GM19351 (cell line): ENCODE data around the gene MRGPRX2.

ENCODE experiments used
- ATAC-seq: cut with Tn5 transposase; IDR thresholded peaks from one replicate; pipeline ENCODE4 v1.9.1; 2021; ENCODE audit warnings: mild to moderate bottlenecking, moderate library complexity; ENCODE audit not compliant: unreplicated experiment

MRGPRX2 gene

DNA sequence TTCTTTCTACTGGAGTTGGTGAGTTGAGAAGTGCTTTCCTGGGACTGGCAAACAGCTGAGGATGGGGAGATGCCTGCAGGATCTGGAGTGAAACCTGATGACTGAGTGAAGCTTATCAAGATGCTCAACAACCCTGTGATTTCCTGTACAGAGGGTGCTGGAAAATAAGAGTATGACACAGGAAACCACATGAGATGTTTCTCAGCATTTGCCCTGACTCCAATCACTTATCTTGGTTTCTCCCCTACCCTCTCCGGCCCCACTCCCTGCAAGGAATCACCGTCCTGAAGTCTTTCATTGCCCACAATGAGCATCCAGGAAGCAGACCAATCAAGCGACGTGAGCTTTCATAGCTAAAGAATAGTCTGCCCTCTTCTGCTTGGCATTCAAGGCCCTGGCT, at the start of gene MRGPRX2:
MRGPRX2 (minus strand) TSS at position 89 of the 400 bp plus-strand sequence. CDS start 4,315 bp downstream, outside the sequence.
- ATAC-seq: no peak

DNA sequence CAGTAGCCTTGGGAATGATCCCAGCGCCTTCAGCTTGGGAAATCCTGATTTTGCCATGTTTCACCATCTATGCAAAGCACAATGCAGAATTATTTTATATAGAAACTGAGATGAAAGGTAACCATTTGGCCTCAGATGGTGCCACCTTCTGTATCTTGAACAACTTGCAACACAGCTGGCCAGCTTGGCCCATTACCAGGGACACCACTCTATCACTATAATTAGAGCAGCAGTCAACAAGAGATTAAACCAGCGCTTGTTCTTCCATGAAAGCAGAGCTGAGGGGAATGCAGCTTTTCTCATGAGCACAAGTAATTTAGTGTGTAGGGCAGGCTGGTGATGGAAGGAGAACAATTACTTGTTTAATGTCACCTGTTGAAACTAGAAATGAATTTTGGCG, 49.8 kb upstream of the MRGPRX2 start:
- no peak for ATAC-seq

DNA sequence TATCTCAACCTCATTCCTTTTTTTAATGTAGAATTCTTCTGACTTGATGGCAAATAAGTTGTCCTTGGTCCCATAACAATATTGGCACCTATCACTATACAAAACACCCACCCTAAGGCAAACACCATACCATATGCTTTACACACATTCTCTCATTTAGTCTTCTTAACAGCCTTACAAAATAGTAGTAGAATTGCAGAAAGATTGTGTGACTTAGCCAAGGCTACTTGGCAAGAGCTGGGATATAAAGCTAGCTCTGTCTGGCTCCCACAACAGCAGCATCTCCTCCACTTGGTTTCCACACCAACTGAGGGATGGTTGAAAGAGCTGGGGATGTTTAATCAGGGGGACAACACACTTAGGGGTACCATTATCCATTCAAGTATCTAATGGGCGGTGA, 46.6 kb upstream of the MRGPRX2 start:
- no peak for ATAC-seq

DNA sequence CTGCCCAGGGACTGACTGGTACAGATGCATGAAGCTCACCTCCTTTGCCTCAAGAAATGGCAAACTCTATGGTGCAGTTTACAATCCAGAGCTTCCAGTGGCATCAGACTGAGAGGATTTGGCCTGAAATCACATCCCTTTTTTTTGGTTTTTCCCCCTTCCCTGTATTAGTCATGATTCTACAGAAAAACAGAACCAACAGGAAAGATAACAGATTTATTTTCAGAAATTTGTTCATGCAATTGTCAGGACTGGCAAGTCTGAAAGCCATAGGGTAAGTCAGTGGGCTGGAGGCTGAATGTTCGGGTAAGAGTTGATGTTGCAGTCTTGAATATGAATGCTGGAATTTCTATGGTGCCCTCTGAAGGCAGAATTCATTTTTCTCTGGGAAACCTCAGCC, 44.5 kb upstream of the MRGPRX2 start:
- no peak for ATAC-seq

DNA sequence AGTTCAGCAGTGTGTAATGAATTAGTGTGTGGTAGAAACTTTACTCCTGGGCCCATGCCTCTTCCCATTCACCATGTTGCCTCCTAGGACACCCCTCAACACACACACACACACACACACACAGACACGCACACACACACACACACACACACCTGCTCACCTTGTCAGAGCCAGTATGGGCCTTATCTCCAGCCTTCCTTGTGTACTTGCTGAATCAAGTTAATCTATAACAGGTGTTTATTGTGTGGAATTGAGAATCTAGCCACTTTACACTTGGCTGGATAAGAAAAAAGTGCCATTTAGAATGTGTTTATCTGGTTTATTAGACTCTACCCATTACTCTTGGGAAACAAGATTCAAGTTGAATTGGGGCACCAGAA, 42.0 kb upstream of the MRGPRX2 start:
- no peak for ATAC-seq

DNA sequence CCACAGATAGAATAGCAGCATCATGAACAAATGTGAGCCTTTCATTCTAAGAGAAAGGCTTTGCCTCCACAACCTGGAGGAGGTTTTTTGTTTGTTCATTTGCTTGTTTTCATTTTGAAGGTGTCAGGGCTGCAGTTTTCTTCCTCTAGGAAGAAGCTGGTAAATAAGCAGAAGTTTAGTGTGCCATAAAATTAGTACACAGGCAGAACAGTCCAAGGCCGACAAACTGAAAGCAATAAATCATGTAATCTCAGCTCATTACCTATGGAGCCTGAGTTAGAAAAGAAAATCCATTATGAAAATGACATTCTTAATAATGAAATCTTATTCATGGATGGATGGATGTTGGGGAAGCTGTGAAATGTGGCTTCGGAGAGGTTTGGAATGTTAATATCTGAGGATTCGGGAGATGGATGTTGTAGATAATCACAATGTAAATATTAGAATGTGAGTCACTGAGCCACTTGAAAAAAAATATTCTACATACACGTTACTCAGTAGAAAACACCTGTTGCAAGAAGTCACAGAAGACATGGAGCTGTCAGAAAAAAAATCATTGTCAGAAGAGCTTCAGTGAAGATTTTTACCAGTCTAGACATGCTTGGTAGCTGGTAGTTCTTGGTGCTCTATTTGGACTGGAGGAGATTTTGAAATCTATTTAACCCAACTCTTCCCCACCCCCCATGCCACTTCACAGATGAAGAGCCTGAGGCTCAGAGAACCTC, 41.4 kb upstream of the MRGPRX2 start:
- no peak for ATAC-seq

DNA sequence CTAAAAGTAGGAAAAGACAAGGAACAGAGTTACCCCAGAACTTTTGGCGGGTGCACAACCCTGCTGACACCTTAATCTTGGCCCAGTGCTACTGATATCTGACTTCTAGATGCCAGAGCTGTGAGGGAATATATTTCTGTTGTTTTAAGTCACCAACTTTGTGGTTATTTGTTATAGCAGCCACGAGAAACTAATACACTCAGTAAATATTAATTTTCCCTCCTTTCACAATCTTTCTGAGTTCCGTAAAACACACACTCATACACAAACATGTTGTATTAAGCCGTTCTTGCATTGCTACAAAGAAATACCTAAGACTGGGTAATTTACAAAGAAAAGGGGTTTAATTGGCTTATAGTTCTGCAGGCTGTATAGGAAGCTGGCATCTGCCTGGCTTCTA, 40.4 kb upstream of the MRGPRX2 start:
- ATAC-seq: no peak

DNA sequence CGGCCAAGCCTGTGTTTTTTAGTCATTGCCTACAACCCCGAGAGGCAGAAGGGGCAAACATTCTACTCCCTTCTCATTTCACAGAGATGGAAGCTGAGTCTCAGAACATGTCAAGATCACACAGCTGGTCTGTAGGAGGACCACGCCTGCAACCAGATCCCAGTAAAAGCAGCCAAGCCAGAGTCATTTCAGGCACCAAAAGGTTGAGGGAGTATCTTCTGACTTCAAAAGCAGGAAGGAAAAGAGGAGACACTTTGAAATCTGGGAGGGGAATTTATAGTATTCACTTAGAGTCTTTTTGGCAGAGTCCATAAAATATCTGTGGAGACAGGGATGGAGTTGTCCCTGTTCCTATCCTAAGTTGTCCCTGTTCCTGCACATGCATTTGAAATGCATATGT, 38.6 kb upstream of the MRGPRX2 start:
- ATAC-seq: no peak

DNA sequence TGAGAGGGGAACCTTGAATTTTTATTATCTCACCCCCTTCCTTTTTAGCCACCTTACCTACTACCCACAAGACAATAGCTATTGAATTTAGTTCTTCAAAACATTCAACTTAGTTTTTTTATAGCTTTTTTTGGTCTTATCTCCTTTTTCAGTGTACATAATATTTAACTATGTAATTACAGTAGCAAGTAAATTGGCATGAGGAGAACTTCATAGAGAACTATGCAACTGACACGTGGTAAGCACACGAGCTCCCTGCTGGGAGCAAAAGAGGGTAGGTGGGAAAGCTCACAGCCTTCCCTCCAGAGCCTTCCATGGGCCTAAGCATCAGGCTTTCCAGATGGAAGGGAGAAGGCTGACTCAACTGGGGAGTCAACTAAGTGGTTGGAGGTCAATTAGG, 34.3 kb upstream of the MRGPRX2 start:
- no peak for ATAC-seq

DNA sequence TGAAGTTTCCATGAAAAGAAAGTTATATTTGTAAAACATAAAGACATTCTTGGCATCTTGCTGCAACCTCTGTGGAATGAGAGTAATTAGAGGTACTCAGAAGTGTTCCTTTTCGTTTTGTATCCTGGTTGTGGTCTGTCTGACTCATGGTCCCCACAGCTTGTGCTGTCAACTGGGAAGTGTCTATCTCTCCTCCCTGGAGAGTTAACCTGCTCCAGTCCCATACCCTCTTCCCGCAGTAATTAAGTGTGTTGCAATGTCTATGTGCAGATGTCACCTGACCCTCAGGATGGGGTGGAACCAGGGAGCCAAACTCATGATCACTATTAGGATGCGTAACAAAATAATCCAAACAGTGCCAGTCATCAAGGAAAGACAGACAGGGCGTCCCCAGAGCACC, 33.5 kb upstream of the MRGPRX2 start:
- no peak for ATAC-seq

DNA sequence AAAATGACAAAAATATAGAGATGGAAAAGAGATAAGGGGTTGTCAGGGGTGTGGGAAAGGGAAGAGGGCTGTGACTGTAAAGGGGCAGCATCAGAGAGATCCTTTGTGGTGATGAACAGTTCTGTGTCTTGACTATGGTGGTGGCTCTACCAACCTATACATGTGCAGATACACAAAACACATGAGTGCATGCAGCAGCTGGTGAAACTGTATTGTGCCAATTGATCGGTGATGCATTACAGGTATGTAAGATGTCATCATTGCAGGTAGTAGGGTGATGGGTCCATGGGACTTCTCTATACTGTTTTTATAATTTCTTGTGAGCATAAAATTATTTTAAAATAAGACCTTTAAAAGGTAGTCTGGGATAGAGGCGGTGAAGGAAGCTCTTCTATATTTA, 32.3 kb upstream of the MRGPRX2 start:
- ATAC-seq: no peak

DNA sequence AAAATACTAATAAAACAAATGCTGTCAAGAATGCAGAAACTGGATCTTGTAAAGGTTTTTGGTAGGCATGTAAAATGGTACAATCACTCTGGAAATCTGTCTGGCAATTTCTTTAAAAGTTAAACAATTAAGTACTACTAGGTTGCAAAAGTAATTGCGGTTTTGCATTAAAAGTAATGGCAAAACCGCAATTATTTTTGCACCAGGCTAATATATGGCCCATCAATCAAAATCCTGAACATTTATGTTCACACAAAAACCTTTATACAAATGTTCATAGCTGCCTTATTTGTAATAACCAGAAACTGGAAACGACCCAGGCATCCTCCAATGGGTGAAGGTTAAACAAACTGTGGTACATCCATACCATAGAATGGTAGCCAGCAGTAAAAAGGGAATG, 31.8 kb upstream of the MRGPRX2 start:
- ATAC-seq: no peak

DNA sequence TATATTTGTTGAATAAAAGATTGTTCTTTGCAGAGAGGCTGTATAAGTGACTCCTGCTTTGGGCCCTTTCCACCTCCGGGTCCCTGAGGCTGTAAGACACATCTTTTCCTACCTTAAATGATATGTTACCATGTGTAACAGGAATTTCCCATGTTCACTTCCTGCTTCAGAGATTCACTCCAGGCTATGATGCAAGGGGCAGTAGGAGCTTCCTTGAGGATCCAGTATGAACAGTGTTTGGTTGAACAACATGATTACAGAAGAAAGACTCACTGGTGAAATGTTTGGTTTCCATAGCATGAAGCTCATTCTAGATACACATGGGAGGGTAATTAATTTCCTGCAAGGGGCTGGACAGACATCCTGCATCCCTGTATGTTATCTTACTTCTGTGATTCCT, 30.8 kb upstream of the MRGPRX2 start:
- no peak for ATAC-seq

DNA sequence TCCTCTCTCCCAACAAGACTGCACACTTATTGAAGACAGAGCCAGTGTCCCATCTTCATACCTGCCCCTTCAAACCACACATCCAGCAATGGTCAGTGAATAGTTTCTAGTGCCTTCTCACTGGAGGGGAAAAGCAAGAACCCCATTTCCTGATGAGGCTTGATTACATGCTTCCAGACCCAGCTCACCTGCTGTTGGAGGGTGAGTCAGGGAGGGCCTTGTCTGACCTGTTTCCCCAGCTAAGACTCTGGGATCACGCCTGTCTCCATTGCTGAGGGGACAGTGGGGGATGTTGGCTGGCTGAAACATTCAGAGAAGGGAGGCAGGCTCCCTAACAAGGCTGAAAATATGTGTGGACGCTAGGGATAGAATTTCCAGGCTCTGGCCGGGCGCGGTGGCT, 28.9 kb upstream of the MRGPRX2 start:
- no peak for ATAC-seq

DNA sequence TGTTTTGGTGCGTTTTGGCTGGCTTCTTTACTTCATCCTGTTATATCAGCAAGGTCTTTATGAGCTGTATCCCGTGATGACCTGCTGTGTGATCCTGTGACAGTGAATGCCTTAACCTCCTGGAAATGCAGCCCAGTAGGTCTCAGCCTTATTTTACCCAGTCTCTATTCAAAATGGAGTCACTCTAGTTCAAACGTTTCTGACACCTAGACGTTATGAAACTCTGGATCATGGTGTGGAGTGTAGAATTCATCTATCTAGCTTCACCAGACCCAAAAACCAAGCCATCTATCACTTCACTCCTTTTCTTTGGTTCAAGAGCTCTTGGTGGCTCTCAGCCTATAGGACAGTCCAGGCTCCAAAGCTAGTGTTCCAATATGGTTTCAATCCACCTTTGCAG, 28.3 kb upstream of the MRGPRX2 start:
- ATAC-seq: no peak

DNA sequence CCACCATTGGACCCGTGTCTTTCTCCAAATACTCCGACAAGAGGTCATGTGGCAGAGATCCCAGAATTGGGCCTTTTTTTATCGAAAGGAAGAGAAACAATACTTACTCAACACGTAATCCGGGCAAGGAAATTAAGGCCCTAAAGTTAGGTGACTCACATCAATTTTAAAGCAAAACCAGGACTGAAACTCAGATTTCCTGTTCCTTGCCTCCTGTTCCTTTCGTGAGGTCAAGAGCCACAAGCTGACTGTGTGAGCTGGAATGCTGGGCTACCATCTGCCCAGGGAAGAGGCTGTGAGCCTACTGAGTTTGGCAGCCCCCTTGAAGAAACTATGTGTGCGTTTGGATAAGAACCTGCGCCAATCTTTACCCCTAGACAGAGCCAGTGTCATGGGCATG, 27.1 kb upstream of the MRGPRX2 start:
- no peak for ATAC-seq

DNA sequence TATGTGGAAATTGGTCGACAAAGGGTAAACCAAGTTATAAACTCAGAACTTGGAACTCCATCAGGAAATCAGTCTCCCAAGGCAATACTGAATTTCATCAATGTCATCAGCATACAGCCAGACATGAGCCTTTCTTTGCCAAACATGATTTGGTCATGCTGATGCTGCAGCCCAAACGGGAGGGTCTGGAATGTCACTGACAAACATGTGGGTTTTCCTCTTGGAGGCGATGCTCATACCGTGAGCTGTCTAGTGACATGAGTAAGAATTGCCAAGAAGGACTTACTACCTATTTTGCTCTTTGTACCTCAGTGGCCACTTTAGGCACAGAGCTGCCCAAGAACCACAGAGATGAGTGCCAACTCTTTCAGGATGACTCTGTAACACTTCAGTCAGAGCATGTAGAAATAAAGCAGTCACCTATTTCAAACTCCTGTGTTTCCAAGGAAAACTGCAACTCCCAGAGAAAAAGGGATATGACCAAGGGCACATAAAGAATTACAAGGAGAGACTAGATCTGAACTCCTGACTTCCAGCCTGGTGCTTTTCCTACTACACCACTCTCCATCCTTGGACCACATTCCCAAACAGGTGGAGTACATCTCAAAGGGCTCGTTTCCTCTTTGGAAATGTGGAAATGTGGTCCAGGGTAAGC, 24.3 kb upstream of the MRGPRX2 start:
- ATAC-seq: no peak

DNA sequence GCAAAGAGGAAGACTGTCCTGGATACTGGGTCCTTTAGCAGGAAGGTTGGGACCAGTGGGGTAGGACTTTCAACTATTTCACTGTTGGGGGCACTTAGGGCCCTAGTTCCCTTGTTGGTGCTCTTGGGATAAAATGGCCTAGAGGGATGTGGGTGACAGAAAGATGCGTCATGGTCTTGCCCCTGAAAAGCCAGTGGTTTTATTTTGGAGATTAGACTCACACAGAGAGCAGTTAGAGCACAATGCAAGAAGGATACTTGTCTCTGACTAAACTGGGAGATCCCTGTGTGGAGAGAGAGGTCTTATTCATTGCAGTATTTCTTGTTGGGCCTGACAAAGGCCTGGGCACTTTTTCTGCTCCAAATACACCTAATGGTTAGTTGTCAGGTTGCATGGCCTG, 22.6 kb upstream of the MRGPRX2 start:
- ATAC-seq: no peak

DNA sequence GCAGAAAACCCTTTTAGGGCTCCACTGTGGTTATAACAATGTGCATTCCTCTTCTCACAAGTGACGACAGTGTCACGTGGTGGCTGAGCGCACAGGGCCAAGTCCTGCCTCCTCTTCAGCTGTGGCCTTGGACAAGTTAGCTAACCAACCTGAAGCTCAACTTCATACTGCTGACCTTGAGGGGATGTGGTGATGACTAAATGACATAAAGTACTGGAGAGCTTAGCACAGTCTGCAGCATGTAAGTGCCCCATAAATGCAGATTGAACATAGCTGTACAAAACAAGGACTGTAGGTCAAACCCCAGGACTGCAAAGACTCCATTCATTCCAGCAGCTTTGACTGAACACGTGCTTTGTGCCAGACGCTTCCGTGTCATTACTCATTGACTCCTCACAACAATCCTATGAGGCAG, 20.1 kb upstream of the MRGPRX2 start:
- no peak for ATAC-seq

DNA sequence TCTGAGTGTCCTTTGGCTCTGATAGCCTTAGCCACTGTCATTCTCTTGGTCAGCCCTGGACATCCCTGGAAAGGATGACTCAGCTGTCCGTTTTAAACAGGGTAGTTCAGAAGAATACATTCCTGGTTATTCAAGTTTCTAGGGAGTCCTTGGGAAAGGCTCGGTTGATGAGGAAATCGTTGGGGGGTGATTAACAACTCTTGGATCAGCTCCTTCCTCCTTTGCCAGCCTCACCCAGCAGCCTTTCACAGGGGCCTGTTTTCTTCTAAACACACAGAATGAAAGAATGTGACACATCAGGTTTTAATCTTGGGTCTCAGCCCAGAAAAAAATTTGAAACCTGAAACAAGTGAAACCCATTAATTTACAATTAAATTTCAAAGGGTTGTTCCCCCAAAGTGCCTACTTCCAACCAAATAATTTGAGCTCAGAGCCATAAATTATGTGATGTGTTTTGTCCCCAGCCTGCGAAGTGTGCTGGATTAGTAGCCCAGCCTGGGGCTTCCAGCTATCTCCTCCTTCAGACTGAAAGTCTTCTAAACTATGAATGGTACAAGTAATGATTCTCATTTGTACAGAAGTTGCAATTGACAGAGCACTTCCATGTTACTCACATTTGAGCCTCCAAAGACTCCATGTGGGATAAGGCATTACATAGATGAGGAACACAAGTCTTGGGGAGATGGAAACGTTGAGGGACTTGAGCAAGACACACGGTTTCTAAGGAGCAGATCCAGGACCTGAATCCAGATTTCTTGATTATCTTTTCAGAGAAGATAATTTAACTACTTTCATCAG, 19.3 kb upstream of the MRGPRX2 start:
- no peak for ATAC-seq

DNA sequence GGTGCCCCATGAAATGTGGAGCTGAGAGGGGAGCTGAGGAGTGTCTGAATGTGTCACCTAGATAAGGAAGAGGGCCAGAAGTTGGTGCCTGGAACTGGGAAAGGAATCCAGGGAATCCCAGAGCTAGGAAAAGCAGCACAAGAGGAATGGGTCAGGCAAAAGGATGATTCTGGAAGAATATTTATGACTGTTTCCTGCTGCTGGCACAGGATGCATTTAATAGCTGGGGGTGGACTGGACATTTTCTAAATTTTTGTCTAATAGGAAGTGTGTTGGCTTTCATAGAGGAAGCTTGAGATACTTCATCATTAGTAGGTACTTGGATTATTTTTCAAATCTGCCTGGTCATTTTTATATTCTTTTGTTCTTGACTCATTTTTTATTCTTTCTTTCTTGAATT, 17.4 kb upstream of the MRGPRX2 start:
- no peak for ATAC-seq
